Right kidney (tissue), 1 donor: ENCODE data around the gene ARHGAP24.
"Not testable (repeated sequence)": the region's sequence is repeated elsewhere in the genome, so short reads cannot be mapped to it uniquely, and the experiment has no call there.

ENCODE experiments used
- DNase-seq: peaks from one replicate; pipeline ENCODE4 v3.0.0-alpha.2; 2016

Gene ARHGAP24

GRCh38 chr4:85964298-85964697 is 489.3 kb downstream of the ARHGAP24 start:
- no peak for DNase-seq

GRCh38 chr4:85965017-85965416 is 490.1 kb downstream of the ARHGAP24 start:
- DNase-seq = not testable (repeated sequence)

- no peak for DNase-seq
Measured at GRCh38 chr4:85965529-85965928, 490.6 kb downstream of the ARHGAP24 start.

GRCh38 chr4:85966373-85966772 is 491.4 kb downstream of the ARHGAP24 start:
- DNase-seq = no peak

- DNase-seq = no peak
Measured at GRCh38 chr4:85967872-85968271, 492.9 kb downstream of the ARHGAP24 start.

GRCh38 chr4:85968945-85969819 is 494.2 kb downstream of the ARHGAP24 start:
- no peak for DNase-seq

GRCh38 chr4:85970535-85970934 is 495.6 kb downstream of the ARHGAP24 start:
- DNase-seq = no peak

- no peak for DNase-seq
Measured at GRCh38 chr4:85979276-85979675, 504.3 kb downstream of the ARHGAP24 start.

GRCh38 chr4:85986266-85986665 is 511.3 kb downstream of the ARHGAP24 start:
- no peak for DNase-seq

- DNase-seq = no peak
Measured at GRCh38 chr4:85993641-85994040, 518.7 kb downstream of the ARHGAP24 start.

GRCh38 chr4:85994576-85994975 is 519.6 kb downstream of the ARHGAP24 start:
- DNase-seq = no peak

GRCh38 chr4:85995361-85995760 is 520.4 kb downstream of the ARHGAP24 start:
- no peak for DNase-seq

GRCh38 chr4:86001591-86001990 is 526.6 kb downstream of the ARHGAP24 start:
- no peak for DNase-seq

GRCh38 chr4:86004030-86004429 is 529.1 kb downstream of the ARHGAP24 start:
- DNase-seq = no peak

- no peak for DNase-seq
Measured at GRCh38 chr4:86006057-86006456, 531.1 kb downstream of the ARHGAP24 start.

GRCh38 chr4:86007042-86007441 is 532.1 kb downstream of the ARHGAP24 start:
- DNase-seq = no peak

- DNase-seq = no peak
Measured at GRCh38 chr4:86011117-86011516, 536.2 kb downstream of the ARHGAP24 start.

GRCh38 chr4:86013621-86014020 is 538.7 kb downstream of the ARHGAP24 start:
- no peak for DNase-seq

GRCh38 chr4:86014599-86014998 is 539.6 kb downstream of the ARHGAP24 start:
- no peak for DNase-seq

- no peak for DNase-seq
Measured at GRCh38 chr4:86015412-86016350, 540.7 kb downstream of the ARHGAP24 start.

GRCh38 chr4:86019362-86019761 is 544.4 kb downstream of the ARHGAP24 start:
- no peak for DNase-seq

- DNase-seq = no peak
Measured at GRCh38 chr4:86019906-86020305, 545.0 kb downstream of the ARHGAP24 start.

GRCh38 chr4:86021671-86022070 is 546.7 kb downstream of the ARHGAP24 start:
- DNase-seq = not testable (repeated sequence)
